HG03045 (cell line): ENCODE results near the gene GNAI2.
A peak's percentile ranks its signal among the peaks of the same experiment; 100 is the strongest.

Source experiments
- ATAC-seq: cut with Tn5 transposase; IDR thresholded peaks from one replicate; pipeline ENCODE4 v1.9.1; 2021; ENCODE audit warnings: mild to moderate bottlenecking, moderate library complexity; ENCODE audit not compliant: unreplicated experiment

The GNAI2 gene

DNA sequence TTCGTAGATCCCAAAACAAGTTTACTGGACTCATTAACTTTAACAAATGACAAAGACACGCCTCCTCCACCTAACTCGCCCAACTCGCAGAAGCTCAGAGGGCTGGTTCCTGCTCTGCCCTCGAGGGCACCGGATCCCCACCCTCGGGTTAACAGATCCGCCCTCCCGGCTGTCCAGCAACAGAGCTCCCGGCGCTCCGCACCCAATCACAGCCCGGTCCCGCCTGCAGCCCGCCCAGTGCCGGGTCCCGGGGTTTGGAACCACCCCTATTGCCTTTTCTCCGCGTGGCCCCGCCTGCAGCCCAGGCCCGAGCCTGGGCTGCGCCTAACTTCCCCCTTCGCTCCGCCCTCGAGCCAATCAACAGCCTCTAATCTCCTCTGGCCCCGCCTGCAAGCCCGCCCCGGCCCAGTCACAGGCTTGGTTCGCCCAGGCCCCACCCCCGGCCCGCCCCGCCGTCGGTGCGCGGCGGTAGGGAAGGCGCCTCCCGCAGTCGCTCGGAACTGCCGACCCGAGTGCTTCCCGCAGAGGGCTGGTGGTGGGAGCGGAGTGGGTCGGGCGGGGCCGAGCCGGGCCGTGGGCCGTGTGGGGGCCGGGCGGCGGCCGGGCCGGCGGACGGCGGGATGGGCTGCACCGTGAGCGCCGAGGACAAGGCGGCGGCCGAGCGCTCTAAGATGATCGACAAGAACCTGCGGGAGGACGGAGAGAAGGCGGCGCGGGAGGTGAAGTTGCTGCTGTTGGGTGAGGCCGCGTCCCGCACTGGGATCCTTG is at the start of gene GNAI2:
Gene GNAI2 (plus strand): TSS at position 489 of the 768 bp plus-strand sequence. CDS start 132 bp downstream, at position 621.
- peak; percentile 93 for ATAC-seq

DNA sequence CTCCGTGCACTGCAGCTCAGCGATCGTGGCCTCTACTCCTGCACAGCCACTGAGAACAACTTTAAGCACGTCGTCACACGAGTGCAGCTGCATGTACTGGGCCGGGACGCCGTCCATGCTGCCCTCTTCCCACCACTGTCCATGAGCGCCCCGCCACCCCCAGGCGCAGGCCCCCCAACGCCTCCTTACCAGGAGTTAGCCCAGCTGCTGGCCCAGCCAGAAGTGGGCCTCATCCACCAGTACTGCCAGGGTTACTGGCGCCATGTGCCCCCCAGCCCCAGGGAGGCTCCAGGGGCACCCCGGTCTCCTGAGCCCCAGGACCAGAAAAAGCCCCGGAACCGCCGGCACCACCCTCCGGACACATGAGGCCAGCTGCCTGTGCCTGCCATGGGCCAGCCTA is 48.3 kb upstream of the GNAI2 start:
- no peak for ATAC-seq

DNA sequence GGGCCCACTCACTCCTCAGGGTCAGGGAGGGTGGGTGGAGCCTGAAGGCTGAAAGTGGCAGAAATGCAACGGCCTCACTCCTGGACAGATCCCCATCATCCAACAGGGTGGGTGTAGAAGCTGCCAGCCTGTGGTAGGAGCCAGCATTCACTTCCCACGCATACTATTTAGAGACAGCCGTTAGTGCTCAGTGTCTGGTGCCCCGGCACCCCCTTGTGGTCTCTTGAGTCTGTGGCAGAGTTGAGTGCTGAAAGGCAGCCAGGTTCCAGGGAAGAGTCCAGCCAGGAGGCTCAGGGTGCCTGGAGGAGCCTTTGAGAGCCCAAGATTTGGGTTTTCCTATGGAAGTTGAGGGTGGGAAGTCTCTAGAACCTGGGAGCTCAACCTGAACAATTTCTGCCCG is 46.7 kb upstream of the GNAI2 start:
- no peak for ATAC-seq

DNA sequence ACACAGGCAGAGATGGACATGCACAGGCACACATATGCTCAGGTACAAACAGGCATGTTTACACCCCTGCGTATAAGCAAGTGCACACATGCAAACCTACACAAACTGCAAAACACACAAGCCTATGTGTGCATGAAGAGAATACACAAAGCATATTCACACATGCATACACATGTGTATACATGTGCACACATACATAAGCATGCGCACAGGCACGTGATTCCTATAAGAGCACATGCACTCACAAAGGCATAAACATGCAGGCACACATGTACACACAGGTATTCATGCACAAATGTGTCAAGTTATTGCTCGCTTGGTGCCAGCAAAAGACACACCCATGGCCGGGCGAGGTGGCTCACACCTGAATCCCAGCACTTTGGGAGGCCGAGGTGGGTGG is 46.0 kb upstream of the GNAI2 start:
- no peak for ATAC-seq

- no peak for ATAC-seq
Observed at GRCh38 chr3:50190936-50191660, 44.9 kb upstream of the GNAI2 start, which contains the start of gene GNAT1. TSS of gene GNAT1 (plus strand) at chr3:50191610. CDS start at chr3:50191726, 116 bp downstream.

- no peak for ATAC-seq
Observed at GRCh38 chr3:50192124-50192523, 43.9 kb upstream of the GNAI2 start.

DNA sequence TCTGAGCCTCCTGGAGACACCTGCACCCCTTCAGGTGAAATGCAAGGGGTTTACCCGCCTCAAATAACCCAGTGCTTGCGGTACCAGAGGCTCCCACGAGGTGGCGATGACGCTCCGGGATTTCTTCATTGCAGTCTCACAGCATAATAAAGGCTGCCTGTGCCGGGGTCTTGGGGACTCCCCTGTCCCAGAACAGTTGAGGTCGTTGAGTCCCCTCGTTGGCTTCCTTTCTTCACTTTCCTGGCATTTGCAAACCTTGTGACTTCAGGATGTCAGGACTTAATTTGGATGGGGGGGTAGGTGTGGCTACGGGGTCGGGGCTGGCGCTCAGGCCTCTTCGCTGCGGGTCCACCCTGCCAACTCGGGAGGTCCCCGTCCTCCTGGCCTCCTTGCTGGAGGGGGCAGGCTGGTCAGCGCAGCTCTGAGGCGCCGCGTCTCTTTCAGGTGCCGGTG is 43.3 kb upstream of the GNAI2 start:
- no peak for ATAC-seq

DNA sequence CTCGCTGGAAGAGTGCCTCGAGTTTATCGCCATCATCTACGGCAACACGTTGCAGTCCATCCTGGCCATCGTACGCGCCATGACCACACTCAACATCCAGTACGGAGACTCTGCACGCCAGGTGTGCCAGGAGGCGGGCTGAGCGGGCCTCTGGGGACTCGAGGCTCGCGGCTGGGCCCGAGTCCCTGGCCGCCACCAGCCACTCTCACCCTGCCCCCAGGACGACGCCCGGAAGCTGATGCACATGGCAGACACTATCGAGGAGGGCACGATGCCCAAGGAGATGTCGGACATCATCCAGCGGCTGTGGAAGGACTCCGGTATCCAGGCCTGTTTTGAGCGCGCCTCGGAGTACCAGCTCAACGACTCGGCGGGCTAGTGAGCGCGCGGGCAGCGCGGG is 42.7 kb upstream of the GNAI2 start:
- ATAC-seq: no peak

DNA sequence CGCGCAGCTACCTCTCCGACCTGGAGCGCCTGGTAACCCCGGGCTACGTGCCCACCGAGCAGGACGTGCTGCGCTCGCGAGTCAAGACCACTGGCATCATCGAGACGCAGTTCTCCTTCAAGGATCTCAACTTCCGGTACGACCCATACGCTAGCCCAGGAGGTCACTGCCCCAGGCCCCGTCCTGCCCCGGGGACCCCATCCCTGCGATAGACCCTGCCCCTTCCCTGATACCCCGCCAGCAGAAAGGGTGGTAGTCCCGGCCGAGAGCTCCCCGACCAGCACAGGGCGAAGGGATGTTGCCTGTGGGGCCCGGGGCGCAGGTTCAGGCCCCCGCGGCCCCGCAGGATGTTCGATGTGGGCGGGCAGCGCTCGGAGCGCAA is 42.3 kb upstream of the GNAI2 start:
- no peak for ATAC-seq

DNA sequence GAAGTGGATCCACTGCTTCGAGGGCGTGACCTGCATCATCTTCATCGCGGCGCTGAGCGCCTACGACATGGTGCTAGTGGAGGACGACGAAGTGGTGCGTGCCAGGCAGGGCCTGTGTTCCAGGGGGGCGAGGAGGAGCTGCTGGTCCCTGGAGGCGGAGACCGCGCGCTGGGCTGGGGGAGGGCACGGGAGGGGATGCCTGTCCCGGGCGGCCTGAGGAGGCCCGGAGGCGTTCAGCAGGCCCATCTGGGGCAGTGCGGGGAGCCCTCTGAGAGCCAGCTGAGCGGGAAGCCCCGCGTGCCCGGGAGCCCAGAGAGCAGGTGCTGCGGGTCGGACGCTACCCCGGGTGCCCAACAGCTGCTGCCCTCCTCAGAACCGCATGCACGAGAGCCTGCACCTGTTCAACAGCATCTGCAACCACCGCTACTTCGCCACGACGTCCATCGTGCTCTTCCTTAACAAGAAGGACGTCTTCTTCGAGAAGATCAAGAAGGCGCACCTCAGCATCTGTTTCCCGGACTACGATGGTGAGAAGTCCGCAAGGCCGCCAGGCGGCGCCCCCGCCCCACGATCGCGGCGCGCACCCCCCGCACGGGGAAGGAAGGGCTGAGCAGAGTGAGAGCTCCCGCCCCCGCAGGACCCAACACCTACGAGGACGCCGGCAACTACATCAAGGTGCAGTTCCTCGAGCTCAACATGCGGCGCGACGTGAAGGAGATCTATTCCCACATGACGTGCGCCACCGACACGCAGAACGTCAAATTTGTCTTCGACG is 41.7 kb upstream of the GNAI2 start:
- ATAC-seq: no peak

- ATAC-seq: no peak
Observed at GRCh38 chr3:50194903-50195500, 41.0 kb upstream of the GNAI2 start.

GRCh38 chr3:50195501-50196252 is 40.3 kb upstream of the GNAI2 start:
- no peak for ATAC-seq

DNA sequence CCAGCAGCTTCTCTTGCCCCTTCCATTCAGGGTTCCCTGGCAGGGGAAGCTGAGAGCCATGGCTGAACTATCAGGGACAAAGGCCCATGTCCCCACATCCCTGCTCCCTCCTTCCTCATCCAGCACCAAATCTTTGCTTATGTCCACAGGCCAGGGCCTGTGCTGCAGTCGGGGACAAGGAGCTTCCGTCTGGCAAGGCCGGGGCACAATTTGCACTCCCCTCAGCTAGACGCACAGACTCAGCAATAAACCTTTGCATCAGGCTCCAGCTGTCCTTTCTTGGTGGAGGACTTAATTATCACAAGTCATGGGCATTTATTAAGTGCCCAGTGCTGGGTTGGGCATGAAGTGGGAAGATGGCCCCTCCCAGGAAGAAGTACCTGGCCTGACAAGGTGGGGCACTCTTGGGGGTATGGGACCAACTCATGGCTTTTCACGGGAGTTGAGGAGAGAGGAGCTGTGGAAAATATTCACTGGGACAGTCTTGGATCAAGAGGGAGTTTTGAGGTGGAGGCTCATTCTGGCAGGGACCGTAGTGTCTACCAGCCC is 39.7 kb upstream of the GNAI2 start:
- no peak for ATAC-seq

DNA sequence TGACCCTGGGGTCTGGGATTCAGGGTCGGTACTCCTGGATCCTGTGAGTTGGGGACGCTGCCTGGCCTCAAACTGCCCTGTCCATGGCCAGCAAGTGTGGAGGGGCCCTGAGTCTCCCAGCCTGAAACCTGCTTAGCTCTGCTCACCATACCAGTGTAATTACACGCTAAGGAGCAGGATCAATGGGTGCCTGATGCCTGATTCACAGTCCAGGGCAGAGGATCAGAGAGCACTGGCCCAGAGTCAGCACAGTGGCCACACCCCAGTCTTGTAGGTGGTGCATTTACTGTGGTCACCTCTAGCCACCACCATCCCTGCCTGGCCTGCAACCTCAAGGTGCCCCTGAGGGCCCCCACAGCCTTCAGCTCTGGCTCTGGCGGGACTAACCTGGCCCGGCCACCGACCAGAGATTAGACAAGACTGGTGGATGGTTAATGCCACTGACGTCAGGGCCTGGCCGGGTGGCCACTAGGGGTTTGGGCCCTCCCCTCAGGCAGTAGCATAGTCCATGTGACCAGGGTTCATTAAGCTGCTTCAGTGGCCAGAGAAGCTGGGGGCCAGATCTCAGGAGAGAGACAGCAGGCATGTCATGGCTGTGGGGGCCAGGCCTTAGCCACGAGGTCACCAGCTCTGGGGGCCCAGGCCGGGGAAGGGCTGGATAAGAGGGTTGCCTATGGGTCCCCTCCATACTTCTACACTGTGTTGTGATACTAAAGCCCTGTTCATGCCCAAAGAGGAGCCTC is 34.3 kb upstream of the GNAI2 start:
- ATAC-seq: no peak

DNA sequence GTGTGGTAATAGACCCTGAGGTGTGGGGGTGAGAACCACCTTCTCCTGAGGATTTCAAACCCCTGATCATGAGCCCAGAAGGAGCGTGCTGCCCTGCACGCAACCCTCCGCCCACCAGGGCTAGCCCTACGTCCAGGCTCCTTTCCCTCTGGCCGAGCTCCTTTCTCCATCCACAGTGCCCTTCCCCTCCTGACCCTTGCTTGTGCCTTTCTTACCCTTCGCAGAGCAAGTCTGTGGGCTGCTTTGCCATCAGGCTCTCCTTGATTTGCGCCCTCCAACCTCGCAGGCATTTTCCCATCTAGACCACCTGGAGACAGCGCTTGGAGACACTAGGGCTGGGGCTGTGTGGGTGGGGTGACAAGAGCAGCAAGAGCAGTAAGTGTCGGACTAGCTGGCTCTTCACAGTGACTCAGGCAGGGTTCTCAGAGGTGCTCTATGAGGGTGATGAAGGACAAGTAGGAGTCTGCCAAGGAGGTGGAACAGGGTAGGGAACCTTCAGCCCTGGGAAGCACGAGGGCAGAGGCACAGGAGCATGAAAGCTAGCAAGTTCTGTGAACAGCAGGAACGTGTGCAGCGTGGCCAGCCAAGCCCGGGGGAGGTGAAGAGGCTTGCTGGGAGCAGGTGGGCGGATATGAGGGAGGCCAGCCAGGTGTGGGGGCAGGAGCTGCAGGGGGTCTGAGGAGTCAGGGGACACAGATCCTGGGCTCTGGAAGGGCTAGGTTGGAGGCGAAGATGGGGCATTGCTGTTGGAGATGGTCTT is 33.5 kb upstream of the GNAI2 start:
- ATAC-seq: no peak

DNA sequence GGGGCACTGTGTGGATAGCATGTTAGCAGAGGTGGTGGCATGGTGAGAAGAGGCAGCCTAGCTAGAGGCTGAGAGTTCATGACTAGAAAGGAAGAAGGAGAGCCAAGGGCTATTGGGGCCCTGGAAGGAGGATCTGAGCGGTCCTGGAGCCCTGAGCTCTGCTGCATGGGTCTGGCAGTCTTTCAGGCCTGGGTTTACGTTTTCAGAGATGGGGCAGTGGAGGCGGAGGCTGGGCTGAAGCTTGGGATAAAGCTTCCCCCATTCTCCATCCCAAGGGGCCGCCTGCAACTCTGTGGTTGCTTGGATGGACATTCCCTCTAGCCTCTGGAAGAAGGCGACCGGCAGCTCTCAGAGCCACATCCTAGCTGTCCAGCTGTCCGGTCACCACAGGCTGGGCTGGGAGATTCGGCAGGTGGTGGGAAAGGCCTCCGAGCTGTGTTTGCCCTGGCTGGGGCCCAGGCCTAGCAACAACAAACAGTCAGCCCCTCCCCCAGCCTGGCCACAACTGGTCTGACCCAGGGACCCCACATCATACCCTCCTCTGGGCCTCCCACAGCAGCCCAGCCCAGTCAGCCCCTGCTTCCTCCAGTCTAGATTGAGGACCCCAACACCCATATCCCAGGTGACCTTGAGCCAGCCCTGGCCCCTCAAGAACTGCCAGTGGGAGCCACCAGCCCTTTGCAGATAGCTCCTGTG is 32.7 kb upstream of the GNAI2 start:
- no peak for ATAC-seq

- no peak for ATAC-seq
Observed at GRCh38 chr3:50203809-50204803, 31.9 kb upstream of the GNAI2 start.
